ENCODE results near the gene VSX2.

VSX2 gene

DNA sequence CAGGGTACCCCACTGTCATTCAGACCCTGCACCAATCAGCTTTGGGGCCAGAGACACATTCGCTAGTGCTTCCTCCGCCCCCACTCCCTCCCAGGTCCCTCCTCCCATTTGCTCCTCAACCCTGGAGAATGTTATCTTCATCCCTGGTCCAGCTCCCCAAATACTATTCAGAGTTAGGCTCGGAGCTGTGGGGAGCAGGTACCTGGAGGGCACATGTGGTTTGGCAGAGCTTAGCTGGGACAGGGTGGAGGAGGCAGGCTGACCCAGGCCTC lies 19.5 kb downstream of the VSX2 start:
- DNase-seq = no peak

DNA sequence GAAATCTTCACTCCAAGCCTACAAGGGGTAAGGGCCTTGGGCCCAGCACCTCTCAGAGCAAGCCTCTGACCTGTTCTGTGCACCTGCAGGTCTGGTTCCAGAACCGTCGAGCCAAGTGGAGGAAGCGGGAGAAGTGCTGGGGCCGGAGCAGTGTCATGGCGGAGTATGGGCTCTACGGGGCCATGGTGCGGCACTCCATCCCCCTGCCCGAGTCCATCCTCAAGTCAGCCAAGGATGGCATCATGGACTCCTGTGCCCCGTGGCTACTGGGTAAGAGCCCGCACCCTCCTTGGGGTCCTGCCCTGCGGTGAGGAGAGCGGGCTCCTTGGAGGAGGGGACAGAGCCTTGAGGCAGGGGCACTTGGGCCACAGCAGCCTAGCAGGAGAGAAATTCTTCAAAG lies 20.3 kb downstream of the VSX2 start:
- no peak for DNase-seq

DNA sequence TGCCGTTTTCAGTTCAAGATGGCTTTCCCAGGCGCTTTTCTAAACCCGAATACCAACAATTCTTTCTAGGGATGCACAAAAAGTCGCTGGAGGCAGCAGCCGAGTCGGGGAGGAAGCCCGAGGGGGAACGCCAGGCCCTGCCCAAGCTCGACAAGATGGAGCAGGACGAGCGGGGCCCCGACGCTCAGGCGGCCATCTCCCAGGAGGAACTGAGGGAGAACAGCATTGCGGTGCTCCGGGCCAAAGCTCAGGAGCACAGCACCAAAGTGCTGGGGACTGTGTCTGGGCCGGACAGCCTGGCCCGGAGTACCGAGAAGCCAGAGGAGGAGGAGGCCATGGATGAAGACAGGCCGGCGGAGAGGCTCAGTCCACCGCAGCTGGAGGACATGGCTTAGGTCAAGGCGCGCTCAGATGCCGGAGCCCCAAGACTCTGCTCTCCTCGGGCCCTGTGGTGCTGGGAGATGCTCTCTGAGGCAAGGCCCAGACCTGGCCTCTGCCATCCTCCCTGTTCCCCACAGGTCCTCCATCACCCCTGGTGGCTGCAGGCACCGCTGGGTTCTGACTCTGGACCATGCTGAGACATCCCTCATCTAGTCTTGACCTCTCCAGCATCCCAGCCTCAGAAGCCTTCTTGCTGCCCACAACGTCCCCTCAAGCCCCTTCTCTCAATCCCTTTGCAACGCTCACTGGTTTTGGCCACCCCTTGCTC lies 21.4 kb downstream of the VSX2 start:
- DNase-seq = no peak

DNA sequence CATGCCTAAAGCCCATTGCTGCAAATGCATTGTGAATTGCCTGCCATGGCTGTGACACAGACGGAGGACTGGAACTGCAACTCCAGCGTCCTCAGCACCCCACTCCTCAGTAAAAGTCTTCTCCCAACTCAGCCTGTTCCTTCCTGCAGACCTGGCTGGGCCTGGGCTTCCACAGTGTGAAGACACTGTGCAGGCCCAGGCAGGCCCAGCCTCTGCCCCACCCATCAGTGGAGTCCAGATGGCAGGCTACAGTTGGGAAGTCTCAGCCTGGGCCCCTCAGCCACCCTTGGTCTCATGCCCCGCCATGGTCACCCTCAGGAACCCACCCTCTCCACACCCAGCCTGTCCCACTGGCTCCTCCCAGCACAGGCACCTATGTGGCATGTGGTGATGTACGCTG lies 22.0 kb downstream of the VSX2 start:
- DNase-seq = no peak

DNA sequence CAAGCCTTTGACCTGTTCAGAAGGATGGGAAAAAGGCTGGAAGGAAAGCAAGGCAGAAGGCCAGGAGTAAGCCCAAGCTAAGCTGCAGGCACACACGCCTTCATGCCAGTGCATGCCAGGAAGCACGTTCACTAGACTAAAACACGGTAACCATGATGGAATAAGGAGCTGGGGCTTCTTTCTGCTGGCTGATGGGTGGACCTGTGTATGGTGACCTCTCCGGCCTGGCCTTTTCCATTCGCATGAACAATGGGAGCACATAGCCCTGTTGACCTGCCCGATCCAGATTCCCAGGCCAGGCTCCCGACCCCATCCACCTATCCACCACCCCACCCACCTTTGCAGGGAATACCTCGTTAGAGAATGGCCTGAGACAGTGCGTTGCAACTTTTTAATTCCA lies 22.8 kb downstream of the VSX2 start:
- DNase-seq = no peak

DNA sequence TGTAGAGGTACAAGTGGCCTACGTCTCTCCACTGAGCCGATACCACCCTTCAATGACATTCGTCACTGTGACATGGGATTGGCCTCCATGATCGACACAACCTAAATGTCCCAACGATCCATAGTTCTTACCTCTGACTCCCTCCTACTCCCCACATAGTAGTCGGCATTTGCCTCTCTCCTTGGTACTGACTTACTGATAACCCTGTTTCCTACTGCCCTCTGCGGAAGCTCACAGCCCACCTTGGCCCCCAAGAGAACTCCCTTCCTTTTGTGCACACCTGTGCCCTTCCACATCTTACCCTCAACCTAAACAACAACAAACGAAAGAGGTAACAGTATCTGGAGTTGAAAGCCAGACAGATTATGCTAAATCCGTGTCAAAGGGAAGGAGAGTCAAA lies 23.9 kb downstream of the VSX2 start:
- no peak for DNase-seq

DNA sequence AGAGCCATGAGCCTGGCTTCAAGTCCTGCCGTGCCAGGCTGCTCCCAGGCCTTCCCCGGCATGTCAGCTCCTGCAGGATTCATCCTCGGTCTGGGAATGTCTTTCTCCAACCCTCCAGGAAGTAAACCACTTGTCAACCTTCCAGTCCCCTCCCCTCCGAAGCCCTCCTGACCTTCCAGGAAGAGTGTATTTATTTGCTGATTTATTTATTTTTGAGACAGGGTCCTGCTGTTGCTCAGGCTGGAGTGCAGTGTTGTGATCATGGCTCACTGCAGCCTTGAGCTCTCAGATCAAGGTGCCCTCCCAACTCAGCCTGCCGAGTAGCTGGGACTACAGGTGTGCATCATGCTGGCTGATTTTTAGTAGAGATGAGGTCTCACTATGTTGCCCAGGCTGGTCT lies 24.7 kb downstream of the VSX2 start:
- DNase-seq = no peak

DNA sequence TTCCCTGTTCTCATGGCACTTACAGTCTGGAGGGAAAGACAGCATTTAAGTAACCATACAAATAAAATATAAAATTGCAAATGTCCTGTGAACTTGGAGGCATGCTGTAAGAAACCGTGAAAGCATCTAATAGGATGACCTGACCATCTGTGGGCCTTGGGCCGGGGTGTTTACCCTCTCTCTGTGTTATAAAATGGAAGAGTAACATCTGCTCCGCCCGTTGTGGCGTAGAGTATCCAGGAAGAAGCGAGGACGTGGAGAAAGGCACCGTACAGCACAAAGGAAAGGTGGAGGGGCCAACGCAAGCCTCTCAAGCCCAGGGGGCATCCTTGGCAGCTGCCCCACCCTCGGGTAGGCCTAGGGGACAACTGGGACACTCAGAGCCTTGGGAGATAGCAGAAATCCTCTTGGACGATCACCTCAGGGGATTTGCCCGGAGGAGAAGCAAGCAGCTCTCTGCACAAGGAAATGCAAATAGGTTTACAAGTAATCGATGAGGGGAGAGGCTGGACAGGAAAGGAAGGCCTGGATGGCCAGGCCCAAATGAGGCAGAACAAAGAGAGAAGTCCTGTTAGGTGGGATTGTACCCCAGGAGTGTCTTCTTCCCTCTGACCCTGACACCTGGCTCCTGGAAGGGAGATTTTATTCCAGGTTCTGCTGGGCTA lies 26.2 kb downstream of the VSX2 start:
- no peak for DNase-seq

DNA sequence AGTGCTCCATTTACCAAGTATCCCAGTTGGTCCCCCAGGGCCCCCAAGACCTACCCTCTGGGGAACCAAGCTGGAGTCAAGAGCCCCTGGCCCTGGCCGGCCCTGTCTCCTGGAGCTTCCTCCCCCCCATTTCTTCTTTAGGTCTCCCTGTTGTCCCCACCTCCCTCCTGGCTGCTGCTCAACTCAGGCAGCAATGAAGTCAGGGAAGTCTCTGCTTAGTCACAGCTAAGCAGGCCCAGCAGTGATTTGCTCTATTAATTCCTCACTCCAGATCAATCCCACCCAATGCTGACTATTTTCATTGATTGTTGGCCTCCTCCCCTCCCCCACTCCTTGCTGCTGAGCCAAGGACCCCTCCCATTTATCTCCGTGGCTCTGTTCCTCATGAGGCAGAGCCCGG lies 28.3 kb downstream of the VSX2 start:
- DNase-seq = no peak

DNA sequence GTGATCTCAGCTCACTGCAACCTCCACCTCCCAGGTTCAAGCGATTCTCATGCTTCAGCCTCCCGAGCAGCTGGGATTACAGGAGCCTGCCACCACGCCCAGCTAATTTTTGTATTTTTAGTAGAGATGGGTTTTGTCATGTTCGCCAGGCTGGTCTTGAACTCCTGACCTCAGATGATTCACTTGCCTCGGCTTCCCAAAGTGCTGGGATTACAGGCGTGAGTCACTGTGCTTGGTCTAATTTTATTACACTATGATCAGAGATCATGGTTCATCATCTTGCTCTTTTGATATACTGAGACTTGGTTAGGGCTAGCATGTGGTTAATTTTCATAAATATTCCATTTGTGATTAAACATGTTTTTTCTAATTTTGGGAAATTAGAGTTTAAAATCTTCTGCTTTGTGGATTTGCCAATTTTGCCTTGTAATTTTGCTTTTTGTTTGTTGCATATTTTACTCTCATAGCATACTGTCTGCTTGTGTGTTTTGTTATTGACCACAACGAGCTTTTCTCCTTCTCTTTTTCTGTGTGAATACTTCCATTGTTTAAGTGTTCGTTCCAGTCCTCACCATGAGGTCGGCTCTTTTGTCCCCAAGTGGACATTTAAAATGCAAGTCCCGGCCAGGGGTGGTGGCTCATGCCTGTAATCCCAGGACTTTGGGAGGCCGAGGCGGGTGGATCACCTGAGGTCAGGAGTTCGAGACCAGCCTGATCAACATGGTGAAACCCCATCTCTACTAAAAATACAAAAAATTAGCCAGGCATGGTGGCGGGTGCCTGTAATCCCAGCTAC lies 31.3 kb downstream of the VSX2 start:
- peak in 35 of 56 donors; percentile 5 to 66 (median 30) for DNase-seq

DNA sequence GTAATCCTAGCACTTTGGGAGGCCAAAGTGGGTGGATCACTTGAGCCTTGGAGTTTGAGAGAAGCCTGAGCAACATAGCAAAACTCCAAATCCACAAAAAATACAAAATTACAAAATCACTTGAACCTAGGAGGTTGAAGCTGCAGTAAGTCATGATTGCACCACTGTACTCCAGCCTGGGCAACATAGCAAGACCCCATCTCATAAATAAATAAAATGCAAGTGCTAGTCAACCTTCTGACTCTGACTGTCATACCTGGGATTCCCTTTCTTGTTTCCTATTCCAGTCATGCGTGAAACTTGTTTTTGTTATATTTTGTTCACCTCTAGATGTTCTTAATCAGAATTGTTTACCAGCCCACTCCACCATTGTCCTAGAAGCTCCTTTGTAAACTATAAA lies 32.1 kb downstream of the VSX2 start:
- DNase-seq = no peak

DNA sequence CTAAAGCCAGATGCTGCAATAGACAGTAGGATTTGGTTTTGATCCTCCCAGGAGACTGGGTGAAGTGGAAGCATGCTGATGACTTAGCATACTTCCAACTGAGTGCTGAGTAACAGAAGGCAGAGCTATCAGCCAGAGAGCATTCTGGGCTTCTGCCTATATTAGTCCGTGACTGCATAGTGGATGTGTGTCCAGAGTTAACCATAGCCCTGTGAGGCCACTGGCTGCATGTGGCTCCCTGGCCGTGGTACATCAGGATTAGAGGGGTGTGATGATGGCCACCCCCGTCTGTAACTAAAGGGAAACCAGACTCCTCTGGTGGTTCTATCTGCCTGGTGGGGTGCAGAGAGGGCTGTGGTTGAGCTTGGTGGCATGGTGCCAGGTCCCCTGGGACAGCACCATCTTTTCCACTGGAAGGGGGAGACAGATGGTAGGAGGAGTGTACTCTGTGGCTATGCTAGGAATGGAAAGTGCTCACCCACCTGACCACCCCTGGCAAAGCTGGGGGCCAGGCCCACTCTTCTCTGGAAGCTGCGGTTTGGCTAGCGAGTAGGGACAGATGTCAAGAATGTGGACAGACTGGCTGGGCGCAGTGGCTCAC lies 36.1 kb downstream of the VSX2 start:
- peak in 1 of 56 donors; percentile 1 for DNase-seq

DNA sequence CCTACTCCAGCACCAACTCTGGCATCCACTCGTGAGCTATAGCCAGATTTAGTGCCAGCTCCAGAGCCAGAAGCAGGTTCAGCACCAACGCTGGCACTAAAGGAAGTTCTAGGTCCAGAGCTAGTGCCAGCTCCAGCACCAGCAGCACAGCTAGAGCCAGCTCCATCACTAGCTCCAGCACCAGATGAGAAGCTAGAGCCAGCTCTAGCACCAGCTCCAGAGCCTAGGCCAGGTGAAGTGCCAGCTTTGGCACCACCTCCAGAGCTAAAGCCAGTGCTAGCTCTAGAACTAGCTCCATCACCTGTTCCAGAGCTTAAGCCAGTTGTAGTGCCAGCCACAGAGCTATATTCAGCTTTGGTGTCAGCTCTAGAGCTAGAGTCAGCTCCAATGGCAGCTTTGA lies 38.8 kb downstream of the VSX2 start:
- DNase-seq = no peak

DNA sequence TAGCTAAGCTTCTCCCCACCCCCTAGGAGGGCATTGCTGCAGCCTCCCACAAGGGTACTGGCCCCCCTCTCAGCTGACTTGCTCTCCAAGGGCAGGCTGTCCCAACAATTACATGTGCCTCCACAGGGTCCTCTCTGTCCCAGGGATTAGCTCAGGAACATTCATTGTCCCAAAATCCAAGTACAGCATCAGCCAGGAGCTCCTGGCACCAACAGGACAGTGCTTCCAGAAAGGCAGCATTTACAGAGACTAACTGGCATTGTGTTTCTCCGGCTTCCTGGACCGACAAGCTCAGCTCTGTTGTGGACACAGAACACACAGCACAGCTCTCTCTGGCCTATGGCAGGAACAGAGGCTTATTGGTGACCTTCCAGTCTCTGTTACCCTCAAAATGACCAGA lies 41.8 kb downstream of the VSX2 start:
- DNase-seq = peak in 17 of 56 donors; percentile 6 to 53 (median 23)

DNA sequence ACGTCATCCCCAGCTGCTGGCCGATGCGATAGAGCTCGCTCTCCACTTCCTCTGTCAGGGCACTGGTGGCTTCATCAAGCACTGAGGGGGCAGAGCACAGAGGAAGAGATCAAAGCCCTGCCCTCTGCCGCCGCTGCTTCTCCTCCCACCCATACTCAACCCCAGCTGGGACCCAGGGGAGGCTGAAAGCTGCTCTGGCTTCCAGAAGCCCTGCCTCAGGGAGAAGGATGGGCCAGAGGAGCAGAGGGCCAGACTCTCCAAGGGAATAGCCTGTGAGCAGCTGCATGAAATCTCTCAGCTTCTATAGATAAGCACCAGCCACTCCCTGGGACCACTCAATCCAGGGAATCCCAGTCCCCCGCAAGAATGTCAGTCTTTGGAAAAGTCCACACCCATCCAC lies 47.5 kb downstream of the VSX2 start:
- no peak for DNase-seq

DNA sequence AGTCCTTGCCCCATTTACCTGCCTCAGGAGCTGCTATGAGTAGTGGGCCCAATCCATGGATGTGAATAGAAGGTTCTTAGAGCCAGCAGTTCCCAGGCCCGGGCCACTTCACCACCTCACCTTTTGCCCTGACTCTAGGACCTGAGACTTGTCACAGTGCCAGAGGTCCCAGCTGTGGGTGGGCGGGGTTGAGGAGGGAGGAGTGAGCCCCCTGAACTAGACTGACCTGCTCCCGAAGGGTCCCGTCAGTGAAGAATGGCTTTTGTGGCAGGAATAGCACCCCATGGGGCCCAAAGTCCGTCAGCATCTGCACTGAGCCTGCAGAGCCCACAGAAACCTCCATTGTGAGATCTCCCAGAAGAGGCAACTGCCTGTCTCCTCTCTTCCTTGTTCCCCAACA lies 50.6 kb downstream of the VSX2 start:
- no peak for DNase-seq

DNA sequence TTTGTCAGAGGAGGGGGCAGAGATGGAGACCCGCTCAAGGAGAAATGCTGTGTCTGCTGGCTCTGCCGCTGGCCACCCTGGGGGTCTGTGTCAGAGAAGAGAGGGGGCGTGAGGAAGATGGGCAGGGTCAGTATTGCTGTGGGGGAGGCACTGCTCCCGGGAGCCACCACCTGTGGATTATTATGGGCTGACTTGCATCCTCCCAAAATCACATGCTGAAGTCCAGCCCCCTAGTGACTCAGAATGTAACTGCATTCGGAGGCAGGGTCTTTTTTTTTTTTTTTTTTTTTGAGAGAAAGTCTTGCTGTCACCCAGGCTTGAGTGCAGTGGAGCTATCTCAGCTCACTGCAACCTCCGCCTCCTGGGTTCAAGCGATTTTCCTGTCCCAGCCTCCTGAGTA lies 51.2 kb downstream of the VSX2 start:
- peak in 1 of 56 donors; percentile 5 for DNase-seq

DNA sequence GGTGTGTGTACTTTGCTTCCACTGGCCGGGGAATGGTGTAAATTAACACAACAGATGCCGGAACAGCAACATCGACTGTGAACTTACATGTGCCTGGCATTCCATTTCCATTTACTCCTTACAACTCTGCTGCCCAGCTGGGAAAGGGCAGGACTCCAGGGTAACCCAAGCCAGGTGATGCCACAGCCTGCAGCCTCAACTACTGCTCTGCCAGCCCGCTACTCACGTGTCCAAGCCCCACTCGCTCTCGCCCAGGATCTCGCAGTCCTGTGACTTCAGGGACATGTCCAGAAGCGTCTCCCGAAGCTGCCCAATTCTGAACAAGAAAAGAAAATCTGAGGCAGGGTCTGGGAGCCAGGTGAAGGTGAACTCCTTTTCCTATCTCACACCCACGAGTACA lies 52.8 kb downstream of the VSX2 start:
- DNase-seq = no peak

DNA sequence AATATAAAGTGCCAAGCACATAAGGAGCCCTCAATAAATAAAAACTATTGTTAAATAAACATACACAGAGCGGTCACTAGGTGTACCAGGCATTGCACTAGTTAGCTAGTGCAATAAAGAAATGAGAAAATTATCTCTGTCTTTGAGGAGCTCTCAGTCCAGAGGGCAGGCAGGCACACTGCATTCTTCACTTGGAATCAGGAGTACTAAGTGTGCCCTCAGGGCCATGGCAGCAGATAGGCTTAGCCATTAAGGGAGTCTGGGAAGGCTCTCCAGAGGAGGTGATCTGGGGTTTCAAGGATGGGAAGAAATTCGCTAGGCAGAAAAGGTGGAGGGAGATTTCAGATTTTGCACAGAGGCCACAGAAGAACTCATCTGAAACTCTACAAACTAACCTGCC lies 54.4 kb downstream of the VSX2 start:
- no peak for DNase-seq

DNA sequence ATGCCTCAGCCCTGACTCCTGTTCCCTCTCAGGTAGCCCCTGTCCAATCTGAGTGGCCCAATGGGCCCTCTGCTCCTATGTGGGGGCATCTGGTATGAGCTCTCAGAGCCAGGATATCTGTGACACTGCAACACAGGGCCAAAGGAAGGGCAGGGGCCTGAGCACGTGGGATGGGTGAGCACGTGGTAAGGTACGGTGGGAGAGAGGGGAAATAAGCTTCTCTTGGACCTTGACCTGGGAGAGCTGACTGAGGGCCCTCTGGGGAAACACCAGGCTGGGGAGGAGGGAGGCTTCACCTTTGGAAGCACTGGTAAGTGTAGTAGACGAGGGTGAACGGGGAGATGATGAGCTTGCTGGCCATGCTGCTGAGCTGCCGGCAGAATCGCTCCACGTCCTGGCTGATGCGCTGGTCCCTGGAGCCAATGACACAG lies 56.8 kb downstream of the VSX2 start:
- DNase-seq = no peak

DNA sequence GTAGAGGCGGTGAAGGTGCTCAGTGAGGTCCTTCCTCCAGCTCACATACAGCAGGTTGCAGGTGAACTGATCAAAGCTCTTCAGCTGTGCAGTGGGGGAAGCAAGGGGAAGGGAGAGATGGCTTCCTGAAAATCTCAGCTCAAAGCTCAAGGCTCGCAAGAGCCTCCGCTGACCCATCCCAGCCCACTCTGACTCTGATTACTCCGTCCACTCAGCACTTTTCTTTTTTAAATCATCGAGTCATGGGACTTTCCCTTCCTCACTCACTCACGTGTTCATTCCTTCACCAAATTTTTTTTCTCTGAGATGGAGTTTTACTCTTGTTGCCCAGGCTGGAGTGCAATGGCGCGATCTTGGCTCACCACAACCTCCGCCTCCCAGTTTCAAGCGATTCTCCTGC lies 58.7 kb downstream of the VSX2 start:
- DNase-seq = no peak

DNA sequence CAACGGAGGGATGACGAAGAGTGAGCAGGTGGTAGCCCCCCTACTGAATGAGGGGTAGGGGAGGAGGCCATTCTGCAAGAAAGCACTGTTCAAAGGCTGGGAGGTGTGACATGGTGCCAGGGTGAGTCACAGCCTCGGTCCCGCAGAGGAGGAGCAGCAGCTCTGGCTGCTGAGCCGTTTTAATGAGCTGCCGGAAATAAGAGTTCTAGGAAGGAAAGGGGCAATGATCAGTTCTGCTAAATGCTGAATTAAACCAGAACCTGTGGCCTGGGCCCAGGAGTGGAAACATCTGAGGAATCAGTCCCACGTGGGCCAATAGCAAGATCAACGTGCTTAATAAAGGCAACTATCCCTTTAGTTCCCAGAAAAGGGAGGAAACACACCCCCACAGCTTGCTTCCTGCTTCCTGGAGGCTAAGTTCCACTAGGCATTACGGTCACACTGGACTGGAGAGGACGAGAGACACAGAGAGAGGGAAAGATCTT lies 59.9 kb downstream of the VSX2 start:
- DNase-seq = peak in 19 of 56 donors; percentile 4 to 68 (median 23)

Measured in nucleus accumbens (tissue), 56 donors.